Measurements from ENCODE around the gene NEB.
"Not testable (repeated sequence)": the region's sequence is repeated elsewhere in the genome, so short reads cannot be mapped to it uniquely, and the experiment has no call there.

NEB gene

DNA sequence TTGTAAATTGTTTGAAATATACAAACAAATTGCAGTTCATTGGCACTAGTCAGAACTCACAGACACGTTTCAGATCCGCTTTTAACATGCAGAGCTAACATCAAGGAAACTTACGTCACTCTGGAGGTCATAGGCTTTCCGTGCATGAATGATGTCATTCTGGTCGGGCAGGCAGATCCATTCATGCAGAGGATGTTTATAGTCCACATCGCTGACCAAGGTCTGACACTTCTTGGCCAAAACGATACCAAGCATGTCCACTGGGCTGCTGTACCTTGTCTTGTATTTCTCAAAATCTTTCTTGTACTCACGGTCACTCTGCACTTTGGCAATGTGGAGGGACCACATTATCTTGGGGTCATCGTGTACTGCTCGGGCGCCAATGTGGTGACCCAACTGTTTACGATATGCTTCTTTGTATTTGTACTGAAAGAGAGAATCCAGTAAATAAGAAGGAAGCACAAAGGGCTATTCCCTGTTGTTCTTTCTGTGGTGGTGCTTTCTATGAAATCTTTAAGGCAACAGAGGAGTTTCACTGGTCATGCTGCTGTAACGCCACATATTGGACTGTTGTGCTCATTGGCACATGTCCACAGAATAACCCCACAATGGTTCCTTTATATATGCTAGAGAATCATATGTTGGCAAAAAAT is 114.8 kb downstream of the NEB start:
- no peak for DNase-seq (ENCODE audit: low read depth in 2 of 3, low spot score in 2 of 3)

DNA sequence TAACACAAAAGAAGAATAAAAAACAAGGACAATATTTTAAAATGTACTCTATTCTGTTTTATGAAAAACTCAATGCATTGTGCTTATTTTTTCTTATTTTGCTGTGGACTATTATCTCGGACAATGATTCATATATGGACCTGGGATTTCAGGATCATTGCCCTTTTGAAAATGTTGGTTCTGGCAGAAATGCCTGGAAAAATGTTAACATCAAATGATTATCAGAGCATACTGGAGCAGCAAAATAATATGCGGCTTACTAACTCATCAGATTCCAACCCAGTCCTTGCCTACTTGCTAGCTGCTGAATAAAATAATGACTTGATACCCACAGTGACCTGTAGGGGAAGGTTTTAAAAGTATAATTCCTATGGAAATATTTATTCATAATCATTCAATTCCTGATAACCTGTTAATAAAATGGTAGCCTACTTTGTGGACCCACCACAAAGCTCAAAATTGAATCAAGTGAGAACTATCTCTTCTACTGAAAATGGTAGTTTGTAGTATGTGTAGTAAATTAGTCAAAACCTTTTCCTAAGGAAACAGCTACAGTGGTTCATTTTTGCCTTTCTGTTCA is 117.4 kb downstream of the NEB start:
- no peak for DNase-seq (ENCODE audit: low read depth in 2 of 3, low spot score in 2 of 3)

DNA sequence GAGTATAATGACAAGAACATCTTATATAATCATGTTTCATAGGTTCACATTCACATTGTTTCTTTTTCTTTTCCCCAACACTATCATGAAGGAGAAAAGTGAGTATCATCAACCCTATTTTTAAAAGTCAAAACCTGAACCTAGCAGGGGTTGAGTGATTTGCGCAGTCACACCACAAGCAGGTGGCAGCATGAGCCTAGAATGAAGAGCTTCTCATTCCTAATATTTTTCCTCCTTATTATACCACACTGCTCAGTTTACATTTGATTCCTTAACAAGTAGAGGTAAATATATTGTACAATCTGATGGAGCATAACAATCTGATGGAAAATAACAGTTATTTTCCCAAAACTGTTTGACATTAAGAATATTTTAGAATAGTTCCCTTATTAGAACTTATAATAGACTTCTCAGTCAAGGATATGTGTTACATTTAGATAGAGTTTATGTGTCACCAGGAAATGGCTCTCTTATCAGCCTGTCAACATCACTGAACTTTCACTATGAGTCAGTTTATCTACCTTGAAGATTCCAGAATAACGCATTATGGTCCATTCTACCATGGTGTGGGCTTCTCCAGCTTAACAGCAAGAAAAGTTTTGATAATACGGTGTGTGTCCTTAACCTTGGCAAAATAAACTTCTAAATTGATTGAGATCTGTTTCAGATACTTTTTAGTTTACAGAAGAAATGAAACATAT is 119.5 kb downstream of the NEB start:
- DNase-seq (ENCODE audit: low read depth in 2 of 3, low spot score in 2 of 3): no peak

DNA sequence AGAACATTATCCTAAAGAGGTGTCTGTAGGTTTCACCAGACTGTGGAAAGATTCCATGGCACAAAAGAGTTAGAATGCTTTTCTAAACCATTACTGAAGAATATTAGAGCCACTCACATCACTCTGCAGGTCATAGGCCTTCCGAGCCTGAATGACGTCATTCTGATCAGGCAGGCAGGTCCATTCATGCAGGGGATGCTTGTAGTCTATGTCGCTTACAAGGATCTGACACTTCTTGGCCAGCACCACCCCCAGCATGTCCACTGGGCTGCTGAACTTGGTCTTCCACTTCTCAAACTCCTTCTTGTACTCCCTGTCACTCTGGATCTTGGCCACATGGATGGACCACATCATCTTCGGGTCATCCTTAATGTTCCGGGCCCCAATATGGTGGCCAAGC is 120.1 kb downstream of the NEB start:
- no peak for DNase-seq (ENCODE audit: low read depth in 2 of 3, low spot score in 2 of 3)

DNA sequence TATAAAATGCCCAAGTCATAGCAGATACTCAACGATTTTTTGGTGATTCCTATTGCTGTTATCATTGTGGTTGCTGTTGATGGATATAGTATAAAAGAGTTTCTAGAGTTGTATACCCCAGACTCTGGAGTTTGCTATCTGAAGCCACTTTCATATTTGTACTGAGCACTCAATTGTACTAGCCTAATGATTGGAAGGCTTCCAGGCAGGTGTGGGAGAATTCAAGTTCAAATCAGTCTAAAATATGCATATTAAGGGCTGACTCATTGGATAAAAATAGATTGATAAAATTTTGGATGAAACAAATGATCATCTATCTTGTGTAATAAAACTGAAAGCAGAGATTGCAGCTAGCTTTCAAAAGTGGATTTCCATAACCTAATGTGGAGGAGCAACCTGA is 122.9 kb downstream of the NEB start:
- DNase-seq (ENCODE audit: low read depth in 2 of 3, low spot score in 2 of 3): no peak

DNA sequence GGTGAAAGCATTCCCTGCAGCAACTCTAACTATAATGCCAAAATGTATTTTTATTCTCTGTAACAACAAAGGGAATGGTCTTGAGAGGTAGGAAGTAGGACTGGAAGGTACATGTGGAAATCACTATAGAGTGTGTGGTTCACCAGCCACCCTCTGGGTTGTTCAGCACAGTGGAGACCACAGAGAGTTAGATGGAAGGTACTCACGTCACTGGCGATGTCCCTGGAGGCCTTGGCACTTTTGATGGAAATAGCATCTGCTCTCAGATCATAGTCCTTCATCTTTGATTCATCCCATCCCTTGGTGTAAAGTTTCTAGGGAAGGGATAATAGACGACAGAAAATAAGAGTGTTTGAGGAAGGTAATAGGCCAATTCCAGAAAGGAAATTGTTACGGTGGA is 124.0 kb downstream of the NEB start:
- no peak for DNase-seq (ENCODE audit: low read depth in 2 of 3, low spot score in 2 of 3)

DNA sequence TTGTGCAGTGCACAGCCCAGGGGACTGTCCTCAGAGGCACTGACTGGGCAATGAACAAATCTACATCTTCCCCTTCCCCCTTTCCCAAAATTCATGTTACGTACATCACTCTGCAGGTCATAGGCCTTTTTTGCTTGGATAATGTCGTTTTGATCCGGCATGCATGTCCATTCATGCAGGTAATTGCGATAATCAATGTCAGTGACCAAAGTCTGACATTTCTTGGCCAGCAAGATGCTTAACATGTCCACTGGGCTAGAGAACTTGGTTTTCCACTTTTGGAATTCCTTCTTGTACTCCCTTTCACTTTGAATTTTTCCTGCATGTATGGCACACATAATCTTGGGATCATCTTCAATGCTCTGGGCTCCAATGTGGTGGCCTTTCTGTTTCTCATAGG is 124.6 kb downstream of the NEB start:
- no peak for DNase-seq (ENCODE audit: low read depth in 2 of 3, low spot score in 2 of 3)

DNA sequence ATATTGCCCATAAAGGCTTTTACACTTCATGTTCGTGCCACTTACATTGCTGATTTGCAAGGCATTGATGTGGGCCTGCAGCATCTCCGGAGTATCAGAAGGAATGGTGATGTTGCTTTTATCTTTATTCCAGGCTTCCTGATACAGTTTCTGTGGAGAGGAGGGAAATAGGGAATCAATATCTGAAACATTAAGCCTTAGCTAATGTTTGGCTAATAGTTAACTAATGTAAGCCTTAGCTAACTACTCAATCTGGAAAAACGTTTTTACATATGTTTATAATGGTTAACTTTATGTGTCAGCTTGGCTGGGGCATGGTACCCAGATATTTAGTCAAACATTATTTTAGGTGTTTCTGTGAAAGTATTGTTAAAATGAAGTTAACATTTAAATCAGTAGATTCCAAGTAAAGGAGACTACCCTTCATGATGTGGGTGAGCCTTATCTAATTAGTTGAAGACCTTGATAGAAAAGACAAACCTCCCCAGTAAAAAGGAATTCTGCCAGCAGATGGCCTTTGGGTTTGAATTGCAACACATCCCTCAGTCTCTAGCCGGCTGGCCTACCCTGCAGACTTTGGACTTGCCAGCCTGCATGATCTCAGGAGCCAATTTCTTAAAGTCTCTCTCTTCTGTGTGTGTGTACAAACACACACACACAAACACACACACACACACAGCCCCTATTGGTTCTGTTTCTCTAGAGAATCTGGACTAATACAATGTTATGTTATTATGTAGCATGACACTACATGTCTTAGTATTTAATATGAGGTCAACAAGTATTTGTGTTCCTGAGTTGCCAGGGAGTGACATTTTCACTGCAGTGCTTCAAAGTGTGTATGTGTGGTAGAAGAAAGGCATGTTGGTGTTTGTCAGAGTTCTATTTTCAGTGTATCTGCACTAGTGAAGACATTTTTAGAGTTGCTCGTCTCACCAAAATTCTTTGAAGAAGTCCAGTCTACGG is 126.5 kb downstream of the NEB start:
- DNase-seq (ENCODE audit: low read depth in 2 of 3, low spot score in 2 of 3): not testable (repeated sequence)

DNA sequence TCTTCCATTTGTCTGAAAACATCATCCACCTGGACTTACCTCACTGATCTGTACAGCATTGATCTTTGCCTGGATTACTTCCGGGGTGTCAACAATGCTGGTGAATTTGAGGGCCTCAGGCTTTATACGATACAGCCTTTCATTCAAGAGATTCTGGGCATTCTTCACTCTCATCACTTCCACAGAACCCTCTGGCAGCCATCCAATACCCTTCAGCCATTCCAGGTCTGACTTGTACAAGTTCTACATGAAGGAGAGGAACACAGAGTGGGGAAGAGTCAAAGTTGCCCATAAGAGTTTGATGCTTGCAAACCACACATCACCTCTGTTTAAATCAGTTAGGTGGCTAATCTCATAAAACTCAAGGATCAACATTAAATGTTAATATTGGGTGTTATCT is 130.7 kb downstream of the NEB start:
- not testable (repeated sequence) for DNase-seq (ENCODE audit: low read depth in 2 of 3, low spot score in 2 of 3)

DNA sequence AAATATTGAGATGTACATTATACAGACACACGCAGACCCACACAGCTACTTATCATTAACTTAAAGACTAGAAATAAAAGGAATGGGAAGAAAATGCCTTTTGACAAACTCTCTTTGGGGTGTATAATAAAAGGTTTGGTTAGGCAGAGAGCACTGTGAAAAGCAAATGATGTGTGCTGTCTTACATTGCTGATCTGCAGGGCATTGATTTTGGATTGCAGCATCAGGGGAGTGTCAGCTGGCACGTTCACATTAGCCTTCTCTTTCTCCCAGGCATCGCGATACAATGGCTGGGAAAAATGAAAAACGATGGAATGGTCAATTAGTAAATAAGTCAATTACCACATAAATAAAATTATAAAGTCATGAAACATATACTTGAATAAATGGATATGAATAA is 131.9 kb downstream of the NEB start:
- DNase-seq (ENCODE audit: low read depth in 2 of 3, low spot score in 2 of 3): not testable (repeated sequence)

DNA sequence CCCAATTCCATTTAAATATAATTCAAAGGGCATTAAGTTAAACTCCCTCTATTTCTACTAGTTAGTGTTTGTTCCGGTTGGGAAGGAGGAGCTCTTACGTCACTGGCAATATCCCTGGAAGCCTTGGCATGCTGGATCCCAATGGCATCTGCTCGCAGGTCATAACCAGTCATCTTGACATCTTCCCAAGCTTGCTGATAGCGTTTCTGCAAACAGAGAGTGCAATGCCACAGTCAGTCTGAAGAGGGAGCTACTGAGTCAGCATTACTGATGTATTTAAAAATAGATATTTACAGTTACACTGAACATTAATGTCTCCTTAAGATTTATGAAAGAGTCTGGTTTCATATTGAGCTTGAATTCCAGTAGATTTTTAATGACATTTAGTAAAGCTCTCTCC is 132.5 kb downstream of the NEB start:
- DNase-seq (ENCODE audit: low read depth in 2 of 3, low spot score in 2 of 3): not testable (repeated sequence)

DNA sequence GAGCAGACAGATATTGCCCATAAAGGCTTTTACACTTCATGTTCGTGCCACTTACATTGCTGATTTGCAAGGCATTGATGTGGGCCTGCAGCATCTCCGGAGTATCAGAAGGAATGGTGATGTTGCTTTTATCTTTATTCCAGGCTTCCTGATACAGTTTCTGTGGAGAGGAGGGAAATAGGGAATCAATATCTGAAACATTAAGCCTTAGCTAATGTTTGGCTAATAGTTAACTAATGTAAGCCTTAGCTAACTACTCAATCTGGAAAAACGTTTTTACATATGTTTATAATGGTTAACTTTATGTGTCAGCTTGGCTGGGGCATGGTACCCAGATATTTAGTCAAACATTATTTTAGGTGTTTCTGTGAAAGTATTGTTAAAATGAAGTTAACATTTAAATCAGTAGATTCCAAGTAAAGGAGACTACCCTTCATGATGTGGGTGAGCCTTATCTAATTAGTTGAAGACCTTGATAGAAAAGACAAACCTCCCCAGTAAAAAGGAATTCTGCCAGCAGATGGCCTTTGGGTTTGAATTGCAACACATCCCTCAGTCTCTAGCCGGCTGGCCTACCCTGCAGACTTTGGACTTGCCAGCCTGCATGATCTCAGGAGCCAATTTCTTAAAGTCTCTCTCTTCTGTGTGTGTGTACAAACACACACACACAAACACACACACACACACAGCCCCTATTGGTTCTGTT is 137.2 kb downstream of the NEB start:
- not testable (repeated sequence) for DNase-seq (ENCODE audit: low read depth in 2 of 3, low spot score in 2 of 3)

DNA sequence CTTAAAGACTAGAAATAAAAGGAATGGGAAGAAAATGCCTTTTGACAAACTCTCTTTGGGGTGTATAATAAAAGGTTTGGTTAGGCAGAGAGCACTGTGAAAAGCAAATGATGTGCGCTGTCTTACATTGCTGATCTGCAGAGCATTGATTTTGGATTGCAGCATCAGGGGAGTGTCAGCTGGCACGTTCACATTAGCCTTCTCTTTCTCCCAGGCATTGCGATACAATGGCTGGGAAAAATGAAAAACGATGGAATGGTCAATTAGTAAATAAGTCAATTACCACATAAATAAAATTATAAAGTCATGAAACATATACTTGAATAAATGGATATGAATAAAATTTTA is 142.4 kb downstream of the NEB start:
- not testable (repeated sequence) for DNase-seq (ENCODE audit: low read depth in 2 of 3, low spot score in 2 of 3)

DNA sequence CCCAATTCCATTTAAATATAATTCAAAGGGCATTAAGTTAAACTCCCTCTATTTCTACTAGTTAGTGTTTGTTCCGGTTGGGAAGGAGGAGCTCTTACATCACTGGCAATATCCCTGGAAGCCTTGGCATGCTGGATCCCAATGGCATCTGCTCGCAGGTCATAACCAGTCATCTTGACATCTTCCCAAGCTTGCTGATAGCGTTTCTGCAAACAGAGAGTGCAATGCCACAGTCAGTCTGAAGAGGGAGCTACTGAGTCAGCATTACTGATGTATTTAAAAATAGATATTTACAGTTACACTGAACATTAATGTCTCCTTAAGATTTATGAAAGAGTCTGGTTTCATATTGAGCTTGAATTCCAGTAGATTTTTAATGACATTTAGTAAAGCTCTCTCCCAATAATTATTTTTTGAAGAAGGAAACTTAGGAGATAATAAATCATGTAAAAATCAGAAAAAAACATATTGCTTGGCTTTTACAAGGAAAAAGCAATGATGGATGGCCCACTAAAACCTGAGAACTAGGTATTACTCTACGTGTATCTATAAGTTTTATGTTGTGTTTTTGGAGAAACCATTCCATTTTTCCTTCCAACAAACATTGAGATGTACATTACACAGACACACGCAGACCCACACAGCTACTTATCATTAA is 142.9 kb downstream of the NEB start:
- DNase-seq (ENCODE audit: low read depth in 2 of 3, low spot score in 2 of 3): not testable (repeated sequence)

DNA sequence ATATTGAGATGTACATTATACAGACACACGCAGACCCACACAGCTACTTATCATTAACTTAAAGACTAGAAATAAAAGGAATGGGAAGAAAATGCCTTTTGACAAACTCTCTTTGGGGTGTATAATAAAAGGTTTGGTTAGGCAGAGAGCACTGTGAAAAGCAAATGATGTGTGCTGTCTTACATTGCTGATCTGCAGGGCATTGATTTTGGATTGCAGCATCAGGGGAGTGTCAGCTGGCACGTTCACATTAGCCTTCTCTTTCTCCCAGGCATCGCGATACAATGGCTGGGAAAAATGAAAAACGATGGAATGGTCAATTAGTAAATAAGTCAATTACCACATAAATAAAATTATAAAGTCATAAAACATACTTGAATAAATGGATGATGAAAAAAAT is 153.0 kb downstream of the NEB start:
- DNase-seq (ENCODE audit: low read depth in 2 of 3, low spot score in 2 of 3): not testable (repeated sequence)

DNA sequence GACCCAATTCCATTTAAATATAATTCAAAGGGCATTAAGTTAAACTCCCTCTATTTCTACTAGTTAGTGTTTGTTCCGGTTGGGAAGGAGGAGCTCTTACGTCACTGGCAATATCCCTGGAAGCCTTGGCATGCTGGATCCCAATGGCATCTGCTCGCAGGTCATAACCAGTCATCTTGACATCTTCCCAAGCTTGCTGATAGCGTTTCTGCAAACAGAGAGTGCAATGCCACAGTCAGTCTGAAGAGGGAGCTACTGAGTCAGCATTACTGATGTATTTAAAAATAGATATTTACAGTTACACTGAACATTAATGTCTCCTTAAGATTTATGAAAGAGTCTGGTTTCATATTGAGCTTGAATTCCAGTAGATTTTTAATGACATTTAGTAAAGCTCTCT is 153.6 kb downstream of the NEB start:
- not testable (repeated sequence) for DNase-seq (ENCODE audit: low read depth in 2 of 3, low spot score in 2 of 3)

DNA sequence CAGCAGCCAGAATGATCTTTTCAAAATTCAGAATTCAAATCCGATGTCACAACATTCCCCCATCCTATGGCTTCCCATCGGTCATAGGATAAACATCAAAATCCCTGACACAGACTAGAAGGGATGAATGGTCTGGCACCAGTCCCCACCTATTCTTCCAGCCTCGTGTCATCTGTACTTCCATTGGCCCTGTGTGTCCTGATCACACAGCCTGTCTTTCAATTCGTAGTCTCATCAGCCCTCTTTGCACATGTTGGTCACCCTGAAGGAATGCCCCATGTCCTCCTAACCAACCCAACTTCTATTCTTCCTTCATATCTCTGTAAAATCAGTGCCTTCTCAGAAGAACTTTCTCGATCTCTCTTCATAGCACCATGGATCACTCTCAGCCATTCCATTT is 157.2 kb downstream of the NEB start:
- no peak for DNase-seq (ENCODE audit: low read depth in 2 of 3, low spot score in 2 of 3)

DNA sequence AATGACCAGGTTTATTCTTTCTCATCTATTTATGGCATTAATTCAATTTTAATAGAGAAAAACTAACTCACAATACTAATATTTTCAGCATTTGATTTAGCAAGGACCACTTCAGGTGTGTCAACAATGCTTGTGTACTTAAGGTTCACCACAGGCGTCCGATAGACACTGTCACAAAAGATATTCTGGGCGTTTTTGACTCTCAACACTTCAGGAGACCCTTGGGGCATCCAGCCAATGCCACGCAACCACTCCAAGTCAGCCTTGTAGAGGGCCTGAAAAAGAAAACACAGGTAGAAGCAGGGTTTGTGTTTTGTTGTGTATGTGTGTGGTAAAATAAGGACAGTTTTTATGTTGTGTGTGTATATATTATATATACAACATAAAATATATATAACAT is 158.2 kb downstream of the NEB start:
- DNase-seq (ENCODE audit: low read depth in 2 of 3, low spot score in 2 of 3): no peak

DNA sequence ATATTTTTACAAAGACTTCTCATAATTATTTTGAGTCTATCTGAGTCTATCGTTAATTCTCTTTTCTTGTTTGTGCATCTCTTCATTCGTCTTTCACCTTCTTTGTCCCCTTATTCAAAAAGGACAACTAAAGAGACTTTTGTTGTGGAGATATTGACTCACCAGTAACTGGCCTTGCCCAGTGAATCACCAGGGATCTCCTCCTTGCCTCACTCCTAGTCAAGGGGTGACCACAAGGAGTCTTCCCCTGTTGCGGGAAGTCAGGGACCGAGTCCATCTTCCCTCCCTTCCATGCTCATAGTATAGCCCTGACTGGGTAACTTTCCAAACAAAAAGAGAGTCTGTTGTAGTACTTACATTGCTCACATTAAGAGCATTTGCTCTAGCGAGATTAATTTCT is 158.9 kb downstream of the NEB start:
- DNase-seq (ENCODE audit: low read depth in 2 of 3, low spot score in 2 of 3): no peak

DNA sequence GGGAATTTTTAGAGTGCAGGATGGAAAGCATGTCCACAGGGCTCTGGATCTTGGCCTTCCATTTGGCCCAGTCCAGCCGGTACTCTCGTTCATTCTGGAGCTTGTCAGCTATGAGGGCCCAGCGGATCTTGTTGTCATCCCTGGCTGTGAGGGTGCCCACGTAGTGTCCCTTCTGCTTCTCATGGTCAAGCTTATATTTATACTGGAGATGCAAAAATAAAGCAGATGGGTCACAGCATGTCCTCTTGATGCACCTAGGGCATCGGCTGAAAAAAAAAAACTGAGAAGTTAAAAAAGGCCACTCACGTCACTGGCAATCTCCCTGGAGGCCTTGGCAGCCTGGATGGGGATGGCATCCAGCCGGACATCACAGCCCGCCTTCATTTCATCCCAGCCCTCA is 164.1 kb downstream of the NEB start:
- no peak for DNase-seq (ENCODE audit: low read depth in 2 of 3, low spot score in 2 of 3)

Data from activated CD8-positive, alpha-beta memory T cell treated with anti-CD3 and anti-CD28 coated beads for 48 hours (primary cell).